Neural progenitor cell (in vitro differentiated cells): ENCODE measurements around the gene ASIC2. TPM values are rescaled to one million over a fixed set of nuclear protein-coding genes. Genes with fewer than 3 reads are reported as not detected.
A peak's percentile ranks its signal among the peaks of the same experiment; 100 is the strongest.

Experiments
- DNase-seq: peaks from one replicate; pipeline ENCODE4 v3.0.0-alpha.2; 2016; ENCODE audit warnings: low spot score
- H2AFZ ChIP-seq: fragments of 200-600 bp; sonication (generic); replicated peaks from 2 replicates; pipeline ENCODE4 v1.6.1; 2016; ENCODE audit warnings: antibody characterized with exemption
- H3F3A ChIP-seq: fragments of 200-600 bp; sonication (generic); 2 replicates; pipeline ENCODE4 v1.6.1; 2016; ENCODE audit warnings: antibody characterized with exemption, low read depth
- H3K27ac ChIP-seq: fragments of 200-600 bp; sonication (generic); 2 replicates; pipeline ENCODE4 v1.5.1; 2016; ENCODE audit warnings: mild to moderate bottlenecking
- H3K27me3 ChIP-seq: fragments of 200-600 bp; sonication (generic); 2 replicates; pipeline ENCODE4 v1.6.1; 2016; ENCODE audit warnings: mild to moderate bottlenecking, moderate library complexity
- H3K36me3 ChIP-seq: fragments of 200-600 bp; sonication (generic); 2 replicates; pipeline ENCODE4 v1.5.1; 2016
- H3K4me1 ChIP-seq: fragments of 200-600 bp; sonication (generic); 2 replicates; pipeline ENCODE4 v1.6.1; 2016; ENCODE audit warnings: mixed run types
- H3K4me2 ChIP-seq: fragments of 200-600 bp; sonication (generic); 2 replicates; pipeline ENCODE4 v1.6.1; 2016
- H3K4me3 ChIP-seq: fragments of 200-600 bp; sonication (generic); 2 replicates; pipeline ENCODE4 v1.5.1; 2016
- H3K79me2 ChIP-seq: fragments of 200-600 bp; sonication (generic); 2 replicates; pipeline ENCODE4 v1.6.1; 2016; ENCODE audit warnings: low read depth
- H3K9ac ChIP-seq: fragments of 200-600 bp; sonication (generic); 2 replicates; pipeline ENCODE4 v1.6.1; 2016
- H3K9me3 ChIP-seq: fragments of 200-600 bp; sonication (generic); 2 replicates; pipeline ENCODE4 v1.5.1; 2016; ENCODE audit warnings: low read depth
- H4K20me1 ChIP-seq: fragments of 200-600 bp; sonication (generic); 2 replicates; pipeline ENCODE4 v1.6.1; 2016; ENCODE audit warnings: low read depth
- H3K27ac Mint-ChIP-seq: 3 replicates; pipeline ENCODE4 v1.8.0; 2021; ENCODE audit warnings: mixed read lengths
- H3K27me3 Mint-ChIP-seq: 2 replicates; pipeline ENCODE4 v1.8.0; 2022; ENCODE audit warnings: low read depth, mild to moderate bottlenecking, inconsistent platforms, moderate library complexity, mixed read lengths; ENCODE audit not compliant: insufficient read depth
- H3K36me3 Mint-ChIP-seq: 3 replicates; pipeline ENCODE4 v1.8.0; 2021; ENCODE audit warnings: mixed read lengths
- H3K4me1 Mint-ChIP-seq: 3 replicates; pipeline ENCODE4 v1.8.0; 2021; ENCODE audit warnings: mixed read lengths
- H3K4me3 Mint-ChIP-seq: 3 replicates; pipeline ENCODE4 v1.8.0; 2021; ENCODE audit warnings: mild to moderate bottlenecking, moderate library complexity, mixed read lengths
- H3K9me3 Mint-ChIP-seq: 3 replicates; pipeline ENCODE4 v1.8.0; 2020; ENCODE audit warnings: mixed read lengths
- EZH2 ChIP-seq: fragments of 200-600 bp; sonication (generic); IDR thresholded peaks from 2 replicates; pipeline ENCODE4 v1.6.1; 2017; ENCODE audit warnings: antibody characterized with exemption, mild to moderate bottlenecking, moderate library complexity
- EZH2phosphoT487 ChIP-seq: fragments of 200-600 bp; sonication (generic); IDR thresholded peaks from 2 replicates; pipeline ENCODE4 v1.6.1; 2017; ENCODE audit warnings: antibody characterized with exemption
- total RNA-seq: library from RNA; depleted of rRNA; stranded (reverse); fragments of >200 nt; gene quantifications from 2 replicates; pipeline ENCODE4 v1.2.3, GENCODE V29; 2015; ENCODE audit warnings: low replicate concordance
- TF ChIP-seq, protein P1 (sequence below): fragments of 200-600 bp; sonication (generic); IDR thresholded peaks from 2 replicates; pipeline ENCODE4 v1.5.1; 2017; ENCODE audit warnings: antibody characterized with exemption, mild to moderate bottlenecking

ASIC2 gene
- total RNA-seq, 1 donor from 2014 or later: 2.3 TPM

GRCh38 chr17:33072421-33073161, 220.5 kb downstream of the ASIC2 start:
- peaks cover 12% of the 10 kb centered on the region for H3F3A ChIP-seq
- Mint-ChIP-seq H3K36me3 (no peaks in the 10 kb centered on the region), H3K4me3 (peak overlapping the region; percentile 11), H3K27ac (no peak overlapping the region), H3K27me3 (peaks cover 2% of the 10 kb centered on the region), H3K9me3 (no peaks in the 10 kb centered on the region), H3K4me1 (peaks cover 14% of the 10 kb centered on the region)
- peak overlapping the region; percentile 67 for H3K4me2 ChIP-seq
- no peaks in the 10 kb centered on the region for H3K79me2 ChIP-seq
- DNase-seq: no peak
- H3K4me1 ChIP-seq: peaks cover 23% of the 10 kb centered on the region
- no peaks in the 10 kb centered on the region for H3K9me3 ChIP-seq
- no peak overlapping the region for H3K4me3 ChIP-seq
- TF ChIP-seq EZH2: no peak
- TF ChIP-seq, protein P1, sequence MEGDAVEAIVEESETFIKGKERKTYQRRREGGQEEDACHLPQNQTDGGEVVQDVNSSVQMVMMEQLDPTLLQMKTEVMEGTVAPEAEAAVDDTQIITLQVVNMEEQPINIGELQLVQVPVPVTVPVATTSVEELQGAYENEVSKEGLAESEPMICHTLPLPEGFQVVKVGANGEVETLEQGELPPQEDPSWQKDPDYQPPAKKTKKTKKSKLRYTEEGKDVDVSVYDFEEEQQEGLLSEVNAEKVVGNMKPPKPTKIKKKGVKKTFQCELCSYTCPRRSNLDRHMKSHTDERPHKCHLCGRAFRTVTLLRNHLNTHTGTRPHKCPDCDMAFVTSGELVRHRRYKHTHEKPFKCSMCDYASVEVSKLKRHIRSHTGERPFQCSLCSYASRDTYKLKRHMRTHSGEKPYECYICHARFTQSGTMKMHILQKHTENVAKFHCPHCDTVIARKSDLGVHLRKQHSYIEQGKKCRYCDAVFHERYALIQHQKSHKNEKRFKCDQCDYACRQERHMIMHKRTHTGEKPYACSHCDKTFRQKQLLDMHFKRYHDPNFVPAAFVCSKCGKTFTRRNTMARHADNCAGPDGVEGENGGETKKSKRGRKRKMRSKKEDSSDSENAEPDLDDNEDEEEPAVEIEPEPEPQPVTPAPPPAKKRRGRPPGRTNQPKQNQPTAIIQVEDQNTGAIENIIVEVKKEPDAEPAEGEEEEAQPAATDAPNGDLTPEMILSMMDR: no peak
- TF ChIP-seq EZH2phosphoT487: no peak
- H4K20me1 ChIP-seq: no peaks in the 10 kb centered on the region
- H3K27me3 ChIP-seq: no peaks in the 10 kb centered on the region
- no peak overlapping the region for H3K9ac ChIP-seq
- H3K36me3 ChIP-seq: no peaks in the 10 kb centered on the region
- H3K27ac ChIP-seq: no peak overlapping the region
- no peak overlapping the region for H2AFZ ChIP-seq

- Histone ChIP-seq H2AFZ (no peak overlapping the region), H3K27me3 (no peaks in the 10 kb centered on the region), H3K79me2 (no peaks in the 10 kb centered on the region), H3K4me2 (no peak overlapping the region), H3K36me3 (no peaks in the 10 kb centered on the region), H3F3A (peaks cover 12% of the 10 kb centered on the region), H3K9ac (no peak overlapping the region), H3K4me3 (no peak overlapping the region), H4K20me1 (no peaks in the 10 kb centered on the region), H3K4me1 (peaks cover 23% of the 10 kb centered on the region), H3K27ac (no peak overlapping the region), H3K9me3 (no peaks in the 10 kb centered on the region)
- H3K9me3 Mint-ChIP-seq: no peaks in the 10 kb centered on the region
- H3K4me1 Mint-ChIP-seq: peaks cover 14% of the 10 kb centered on the region
- peaks cover 2% of the 10 kb centered on the region for H3K27me3 Mint-ChIP-seq
- TF ChIP-seq, protein P1: no peak
- TF ChIP-seq EZH2phosphoT487: no peak
- no peak for TF ChIP-seq EZH2
- no peak for DNase-seq
- H3K4me3 Mint-ChIP-seq: no peak overlapping the region
- H3K27ac Mint-ChIP-seq: no peak overlapping the region
- H3K36me3 Mint-ChIP-seq: no peaks in the 10 kb centered on the region
Measured at GRCh38 chr17:33071656-33072055, 221.4 kb downstream of the ASIC2 start.

DNA sequence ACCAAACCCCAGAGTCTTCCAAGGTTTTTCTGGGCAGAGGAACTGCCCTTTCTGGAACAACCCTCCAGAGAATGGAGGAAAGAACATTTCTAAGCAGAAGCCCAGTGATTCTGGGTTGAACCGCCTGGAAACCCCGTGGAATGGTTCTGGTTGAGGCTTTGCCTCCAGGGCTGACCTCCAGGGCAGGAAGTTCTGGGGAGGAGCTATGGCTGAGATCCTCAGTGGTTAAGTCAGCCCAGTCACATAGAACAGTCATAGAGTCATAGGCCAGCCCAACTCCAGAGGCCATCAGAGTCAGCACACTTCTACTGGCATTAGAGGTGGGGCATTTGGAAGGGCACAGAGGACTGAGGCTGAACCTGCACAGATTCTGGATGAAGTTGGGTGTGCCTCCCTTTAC, 235.5 kb downstream of the ASIC2 start:
- H4K20me1 ChIP-seq: no peaks in the 10 kb centered on the region
- no peak overlapping the region for H3K27ac ChIP-seq
- no peaks in the 10 kb centered on the region for H3F3A ChIP-seq
- no peak for TF ChIP-seq EZH2phosphoT487
- TF ChIP-seq, protein P1: no peak
- TF ChIP-seq EZH2: no peak
- H3K79me2 ChIP-seq: no peaks in the 10 kb centered on the region
- H3K36me3 ChIP-seq: no peaks in the 10 kb centered on the region
- H3K4me1 ChIP-seq: no peaks in the 10 kb centered on the region
- H3K27me3 ChIP-seq: no peaks in the 10 kb centered on the region
- Mint-ChIP-seq H3K36me3 (no peaks in the 10 kb centered on the region), H3K4me1 (peaks cover 3% of the 10 kb centered on the region), H3K27me3 (peaks cover 3% of the 10 kb centered on the region), H3K9me3 (peaks cover 2% of the 10 kb centered on the region), H3K27ac (no peak overlapping the region), H3K4me3 (no peak overlapping the region)
- H2AFZ ChIP-seq: no peak overlapping the region
- H3K4me2 ChIP-seq: no peak overlapping the region
- no peak for DNase-seq
- H3K4me3 ChIP-seq: no peak overlapping the region
- H3K9me3 ChIP-seq: no peaks in the 10 kb centered on the region
- no peak overlapping the region for H3K9ac ChIP-seq
